ENCODE results near the gene IKBKE.

DNA sequence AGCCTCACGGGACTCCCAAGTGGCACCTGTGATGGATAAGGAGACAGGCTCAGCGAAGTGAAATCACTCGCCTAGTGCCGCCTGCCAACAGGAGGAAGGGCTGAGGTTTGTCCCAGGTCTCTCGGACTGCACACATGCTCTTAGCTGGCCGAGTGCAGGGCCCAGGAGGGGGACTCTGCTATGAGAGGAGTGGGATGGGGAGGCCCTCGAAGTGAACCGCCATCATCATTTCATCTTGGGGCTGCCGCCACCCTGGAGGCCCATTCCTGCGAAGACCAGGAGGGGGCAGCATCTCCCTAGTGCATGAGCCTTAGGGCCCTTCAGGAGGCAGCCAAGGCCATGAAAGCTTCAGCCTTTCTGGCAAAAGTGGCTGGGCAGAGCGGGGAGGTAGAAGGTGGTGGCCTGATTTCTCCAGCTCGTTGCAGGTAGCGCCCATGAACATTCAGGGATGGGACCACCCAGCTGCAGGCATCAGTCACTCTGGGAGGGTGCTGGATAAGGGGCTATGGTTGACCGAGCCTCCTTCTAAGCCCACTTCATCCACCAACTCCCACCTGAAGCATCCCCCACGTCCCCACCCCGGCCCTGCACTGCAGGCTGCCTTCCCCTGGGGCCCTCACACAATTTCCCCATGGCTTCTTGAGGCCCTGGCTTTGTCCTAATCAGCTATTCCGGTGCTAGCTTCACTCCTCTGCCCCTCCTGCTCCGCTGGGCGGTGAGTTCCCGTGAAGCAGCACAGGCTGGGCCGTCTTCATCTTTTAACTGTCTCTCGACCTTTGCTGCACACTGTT is 19.9 kb downstream of the IKBKE start:
- TF ChIP-seq, protein P1, sequence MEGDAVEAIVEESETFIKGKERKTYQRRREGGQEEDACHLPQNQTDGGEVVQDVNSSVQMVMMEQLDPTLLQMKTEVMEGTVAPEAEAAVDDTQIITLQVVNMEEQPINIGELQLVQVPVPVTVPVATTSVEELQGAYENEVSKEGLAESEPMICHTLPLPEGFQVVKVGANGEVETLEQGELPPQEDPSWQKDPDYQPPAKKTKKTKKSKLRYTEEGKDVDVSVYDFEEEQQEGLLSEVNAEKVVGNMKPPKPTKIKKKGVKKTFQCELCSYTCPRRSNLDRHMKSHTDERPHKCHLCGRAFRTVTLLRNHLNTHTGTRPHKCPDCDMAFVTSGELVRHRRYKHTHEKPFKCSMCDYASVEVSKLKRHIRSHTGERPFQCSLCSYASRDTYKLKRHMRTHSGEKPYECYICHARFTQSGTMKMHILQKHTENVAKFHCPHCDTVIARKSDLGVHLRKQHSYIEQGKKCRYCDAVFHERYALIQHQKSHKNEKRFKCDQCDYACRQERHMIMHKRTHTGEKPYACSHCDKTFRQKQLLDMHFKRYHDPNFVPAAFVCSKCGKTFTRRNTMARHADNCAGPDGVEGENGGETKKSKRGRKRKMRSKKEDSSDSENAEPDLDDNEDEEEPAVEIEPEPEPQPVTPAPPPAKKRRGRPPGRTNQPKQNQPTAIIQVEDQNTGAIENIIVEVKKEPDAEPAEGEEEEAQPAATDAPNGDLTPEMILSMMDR (IDR thresholded peaks at IDR 0.05): peak; percentile 89
- TF ChIP-seq RFX5 (IDR thresholded peaks at IDR 0.05): no peak
- TF ChIP-seq, protein P2, sequence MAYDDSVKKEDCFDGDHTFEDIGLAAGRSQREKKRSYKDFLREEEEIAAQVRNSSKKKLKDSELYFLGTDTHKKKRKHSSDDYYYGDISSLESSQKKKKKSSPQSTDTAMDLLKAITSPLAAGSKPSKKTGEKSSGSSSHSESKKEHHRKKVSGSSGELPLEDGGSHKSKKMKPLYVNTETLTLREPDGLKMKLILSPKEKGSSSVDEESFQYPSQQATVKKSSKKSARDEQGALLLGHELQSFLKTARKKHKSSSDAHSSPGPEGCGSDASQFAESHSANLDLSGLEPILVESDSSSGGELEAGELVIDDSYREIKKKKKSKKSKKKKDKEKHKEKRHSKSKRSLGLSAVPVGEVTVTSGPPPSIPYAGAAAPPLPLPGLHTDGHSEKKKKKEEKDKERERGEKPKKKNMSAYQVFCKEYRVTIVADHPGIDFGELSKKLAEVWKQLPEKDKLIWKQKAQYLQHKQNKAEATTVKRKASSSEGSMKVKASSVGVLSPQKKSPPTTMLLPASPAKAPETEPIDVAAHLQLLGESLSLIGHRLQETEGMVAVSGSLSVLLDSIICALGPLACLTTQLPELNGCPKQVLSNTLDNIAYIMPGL (CRISPR knock-in tag; IDR thresholded peaks at IDR 0.05; ENCODE audit: borderline replicate concordance): no peak
- TF ChIP-seq CHD2 (IDR thresholded peaks at IDR 0.05; ENCODE audit: low read length, partially characterized antibody): no peak
- TF ChIP-seq POLR2A (IDR thresholded peaks at IDR 0.05; ENCODE audit: low read length): no peak
- TF ChIP-seq, protein P3, sequence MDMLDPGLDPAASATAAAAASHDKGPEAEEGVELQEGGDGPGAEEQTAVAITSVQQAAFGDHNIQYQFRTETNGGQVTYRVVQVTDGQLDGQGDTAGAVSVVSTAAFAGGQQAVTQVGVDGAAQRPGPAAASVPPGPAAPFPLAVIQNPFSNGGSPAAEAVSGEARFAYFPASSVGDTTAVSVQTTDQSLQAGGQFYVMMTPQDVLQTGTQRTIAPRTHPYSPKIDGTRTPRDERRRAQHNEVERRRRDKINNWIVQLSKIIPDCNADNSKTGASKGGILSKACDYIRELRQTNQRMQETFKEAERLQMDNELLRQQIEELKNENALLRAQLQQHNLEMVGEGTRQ (IDR thresholded peaks at IDR 0.05): no peak
- no peak for TF ChIP-seq TP53 (CRISPR knock-in tag; IDR thresholded peaks at IDR 0.05)
- no peak for TF ChIP-seq KDM1A (IDR thresholded peaks at IDR 0.05; ENCODE audit: low read depth)
- no peak for TF ChIP-seq EP300 (IDR thresholded peaks at IDR 0.05)
- TF ChIP-seq JUN (IDR thresholded peaks at IDR 0.05): no peak
- TF ChIP-seq HDAC2 (IDR thresholded peaks at IDR 0.05): no peak
- TF ChIP-seq HOXA7 (CRISPR knock-in tag; IDR thresholded peaks at IDR 0.05): no peak
